Inflammatory macrophage (primary cell): ENCODE results near the gene MPZ.
"Not testable (repeated sequence)": the region's sequence is repeated elsewhere in the genome, so short reads cannot be mapped to it uniquely, and the experiment has no call there.

Experiments
- DNase-seq, 2 donors: peaks; one replicate each; pipeline ENCODE4 v3.0.0-alpha.2; 2020 to 2022
- total RNA-seq, 18 experiments: gene quantifications; one replicate each; lab custom pipeline; 2026; ENCODE audit warnings: mixed read lengths in 6 of 18, inconsistent platforms in 2 of 18; lab: John Stamatoyannopoulos, UW

The MPZ gene
- 2.3 to 8.1 (median 5.2) reads per million in 18 experiments for total RNA-seq

DNA sequence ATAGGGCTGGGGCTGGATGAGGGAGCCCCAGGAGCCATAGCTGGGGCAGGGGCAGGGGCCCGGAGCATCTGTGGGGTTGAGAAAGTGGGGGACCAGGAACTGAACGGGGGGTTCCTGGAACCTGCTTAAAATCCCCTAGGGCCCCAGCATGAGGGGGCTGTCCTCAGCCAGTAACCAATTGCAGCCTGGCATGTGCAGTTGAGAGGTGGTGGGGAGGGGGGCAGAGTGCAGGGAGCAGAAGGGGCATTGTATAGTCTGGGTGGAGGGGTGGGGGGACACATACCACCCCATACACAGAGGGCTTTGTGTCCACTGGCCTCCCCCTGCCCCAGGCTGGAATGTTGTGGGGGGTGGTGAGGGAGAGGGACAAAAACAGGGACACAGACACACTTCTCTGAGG is at the start of gene MPZ:
Gene MPZ (minus strand): TSS at position 101 of the 400 bp plus-strand sequence. CDS start 63 bp downstream, at position 38.
- DNase-seq = no peak

DNA sequence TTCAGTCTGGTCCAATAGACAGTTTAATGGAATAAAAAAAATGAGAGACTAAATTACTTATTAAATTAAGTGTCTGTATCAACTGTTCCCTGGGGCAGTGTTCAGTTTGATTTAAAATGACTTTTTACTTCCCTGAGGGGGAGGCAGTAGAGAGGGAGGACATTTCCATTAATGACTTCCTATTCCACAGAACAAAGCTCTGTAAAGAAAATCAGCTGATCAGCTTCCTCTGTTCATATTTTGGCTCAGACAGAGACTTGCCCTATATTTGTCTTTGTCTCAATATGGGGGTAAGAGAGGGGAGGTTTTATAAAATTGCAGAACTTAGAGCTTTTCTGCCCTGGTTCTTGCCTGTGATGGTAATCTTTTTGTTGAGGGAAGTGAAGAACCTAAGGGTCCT is 49.5 kb upstream of the MPZ start:
- peak; percentile 79 to 92 for DNase-seq

DNA sequence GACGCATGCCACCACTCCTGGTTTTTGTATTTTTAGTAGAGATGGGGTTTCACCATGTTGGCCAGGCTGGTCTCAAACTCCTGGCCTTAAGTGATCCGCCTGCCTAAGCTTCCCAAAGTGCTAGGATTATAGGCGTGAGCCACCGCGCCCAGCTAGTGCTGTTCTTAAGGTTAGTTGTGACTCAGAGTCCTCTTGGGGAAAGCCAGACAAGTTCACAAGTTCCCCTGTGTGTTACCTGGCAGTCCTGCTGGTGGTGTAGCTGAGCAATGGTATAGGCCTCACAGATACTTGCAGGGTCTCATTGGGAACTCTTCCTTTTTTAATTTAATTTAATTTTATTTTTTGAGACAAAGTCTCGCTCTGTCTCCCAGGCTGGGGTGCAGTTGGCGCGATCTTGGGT is 47.3 kb upstream of the MPZ start:
- no peak for DNase-seq

- peak in 1 of 2 donors; percentile 36 for DNase-seq
Measured at GRCh38 chr1:161351482-161351881, 41.7 kb upstream of the MPZ start.

DNA sequence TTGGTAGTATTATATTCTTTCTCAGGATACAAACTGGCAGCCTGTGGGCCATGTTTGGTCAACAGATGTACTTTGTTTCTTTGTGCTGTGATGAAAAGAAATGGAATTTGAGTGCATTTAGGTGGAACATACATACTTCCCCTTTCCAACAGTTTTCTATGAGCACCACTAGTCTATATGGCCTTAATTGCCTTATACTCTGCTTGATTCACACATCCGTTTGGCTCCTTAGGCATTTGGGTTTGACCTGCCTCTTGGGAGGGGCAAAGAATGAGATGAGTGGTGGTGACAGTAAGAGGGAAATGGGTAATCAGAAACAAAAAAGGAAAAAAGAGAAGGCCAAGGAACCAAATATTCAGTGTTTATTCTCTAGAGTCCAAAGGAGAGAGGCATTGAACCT is 40.9 kb upstream of the MPZ start:
- DNase-seq = no peak

- no peak for DNase-seq
Measured at GRCh38 chr1:161342821-161343220, 33.1 kb upstream of the MPZ start.

- DNase-seq = no peak
Measured at GRCh38 chr1:161342177-161342576, 32.4 kb upstream of the MPZ start.

DNA sequence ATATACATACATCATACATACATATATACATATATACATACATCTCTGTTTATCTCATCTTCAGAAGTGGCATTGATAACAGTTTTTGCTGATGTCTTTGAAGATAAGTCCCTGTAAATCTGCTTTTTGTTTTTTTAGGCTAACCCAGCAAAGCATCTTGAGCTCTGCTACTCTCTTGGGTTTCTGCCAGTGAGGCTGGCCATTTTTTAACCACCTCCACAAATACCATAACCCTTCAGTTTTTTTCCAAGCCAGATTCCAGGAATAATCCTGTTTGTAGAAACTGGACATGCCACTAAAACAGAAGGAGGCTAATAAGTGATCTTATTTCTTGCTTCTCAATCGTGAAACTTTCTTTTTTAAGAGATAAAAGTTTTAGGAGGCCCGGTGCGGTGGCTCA is 26.0 kb upstream of the MPZ start:
- no peak for DNase-seq

GRCh38 chr1:161333166-161333565 is 23.4 kb upstream of the MPZ start:
- DNase-seq = no peak

DNA sequence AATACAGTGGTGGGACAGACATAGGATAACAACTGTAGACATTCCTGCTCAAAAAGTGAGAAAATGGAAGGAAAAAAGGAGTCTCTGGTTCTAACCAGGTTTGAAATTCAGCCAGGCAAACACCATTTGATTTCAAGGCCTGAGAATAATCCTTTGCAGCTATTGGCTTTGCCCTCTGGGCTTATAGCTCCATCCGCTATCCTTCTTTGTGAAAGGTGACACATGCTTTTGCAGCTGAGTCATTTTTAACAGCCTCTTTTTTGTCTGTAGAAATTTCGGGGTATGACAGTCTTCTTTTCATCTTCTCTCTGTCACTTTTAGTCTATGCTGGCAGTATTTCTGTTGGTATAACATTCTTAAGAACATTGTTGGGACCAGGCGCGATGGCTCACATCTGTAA is 20.6 kb upstream of the MPZ start:
- no peak for DNase-seq

DNA sequence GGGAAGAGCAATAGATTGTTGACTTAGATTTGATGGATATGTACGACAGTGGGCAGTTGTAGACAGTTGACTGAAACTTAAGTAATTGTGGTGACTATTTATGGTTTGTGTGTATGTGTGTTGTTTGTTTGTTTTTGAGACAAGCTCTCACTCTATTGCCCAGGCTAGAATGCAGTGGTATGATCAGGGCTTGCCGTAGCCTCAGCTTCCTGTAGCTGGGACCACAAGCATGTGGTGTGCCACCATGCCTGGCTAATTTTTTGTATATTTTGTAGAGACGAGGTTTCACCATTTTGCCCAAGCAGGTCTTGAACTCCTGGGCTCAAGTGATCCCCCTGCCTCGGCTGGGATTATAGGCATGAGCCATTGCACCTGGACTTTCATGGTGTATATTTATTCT is 14.3 kb upstream of the MPZ start:
- no peak for DNase-seq

GRCh38 chr1:161315841-161316674 is 6.3 kb upstream of the MPZ start:
- not testable (repeated sequence) for DNase-seq

DNA sequence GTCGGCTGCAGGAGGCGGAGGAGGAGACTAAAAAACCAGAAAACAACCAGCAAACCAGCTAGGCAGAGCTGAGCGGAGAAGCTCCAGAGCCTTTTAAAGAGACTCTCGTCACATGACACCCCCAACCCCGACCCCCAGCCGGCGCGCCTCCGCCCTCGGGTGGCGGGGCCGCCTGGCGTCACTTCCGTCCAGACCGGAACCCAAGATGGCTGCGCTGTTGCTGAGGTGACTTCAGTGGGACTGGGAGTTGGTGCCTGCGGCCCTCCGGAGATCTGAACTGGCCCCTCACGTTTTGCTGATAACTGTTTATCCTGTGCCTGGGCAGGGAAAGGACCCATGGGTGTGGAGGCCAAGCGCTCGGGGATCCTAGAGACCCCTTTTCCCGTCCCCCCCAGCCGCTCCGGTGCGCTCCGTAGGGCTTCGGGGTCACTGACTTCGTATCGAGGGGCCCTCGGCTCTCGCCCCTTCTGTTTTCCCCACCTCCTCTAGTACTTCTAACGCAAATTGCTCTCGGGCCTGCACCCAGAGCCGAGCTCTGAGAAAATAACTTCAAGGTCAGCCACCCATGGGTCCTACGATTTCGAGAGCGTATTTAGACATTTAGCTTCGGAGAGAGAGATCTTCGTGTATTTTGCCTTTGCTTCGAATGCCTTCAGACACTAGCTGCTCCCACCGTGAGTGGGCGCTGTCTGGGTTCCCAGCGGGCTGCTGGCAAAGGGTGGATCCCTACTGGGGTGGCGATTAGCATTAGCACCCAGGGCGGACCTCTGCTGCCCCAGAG is 4.6 kb upstream of the MPZ start, which contains the start of gene SDHC:
Gene SDHC (plus strand): TSS at position 181 of the 781 bp plus-strand sequence. CDS start 25 bp downstream, at position 206.
- peak; percentile 94 to 96 for DNase-seq

- DNase-seq = peak; percentile 29 to 54
Measured at GRCh38 chr1:161313554-161314200, 3.9 kb upstream of the MPZ start.

- DNase-seq = no peak
Measured at GRCh38 chr1:161311595-161312181, 1.9 kb upstream of the MPZ start.

- DNase-seq = peak in 1 of 2 donors; percentile 29
Measured at GRCh38 chr1:161307892-161308638, 1.7 kb downstream of the MPZ start.

DNA sequence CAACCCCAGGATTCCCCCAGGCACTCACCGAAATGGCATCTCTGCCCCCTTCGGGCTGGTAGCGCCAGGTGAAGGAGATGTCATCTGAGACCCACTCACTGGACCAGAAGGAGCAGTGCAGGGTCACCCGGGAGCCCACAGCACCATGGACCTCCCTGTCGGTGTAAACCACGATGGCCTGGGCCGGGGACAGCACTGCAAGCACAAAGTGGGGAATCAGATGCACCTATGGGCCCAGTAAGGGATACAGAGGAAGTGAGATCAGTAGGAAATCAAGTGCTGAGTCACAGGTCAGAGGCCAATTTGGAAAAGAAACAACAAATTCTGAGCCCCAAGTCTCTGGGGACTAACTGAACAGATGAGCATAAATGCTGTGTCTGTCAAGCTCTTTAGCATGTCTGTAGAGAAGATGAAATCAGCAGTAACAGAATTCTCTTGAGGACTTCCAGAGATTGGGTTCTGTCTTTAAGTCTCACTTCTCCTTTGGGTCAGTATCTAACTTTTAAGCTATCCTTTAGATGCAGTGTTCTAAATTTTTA is 2.5 kb downstream of the MPZ start:
- DNase-seq = peak; percentile 16 to 40

DNA sequence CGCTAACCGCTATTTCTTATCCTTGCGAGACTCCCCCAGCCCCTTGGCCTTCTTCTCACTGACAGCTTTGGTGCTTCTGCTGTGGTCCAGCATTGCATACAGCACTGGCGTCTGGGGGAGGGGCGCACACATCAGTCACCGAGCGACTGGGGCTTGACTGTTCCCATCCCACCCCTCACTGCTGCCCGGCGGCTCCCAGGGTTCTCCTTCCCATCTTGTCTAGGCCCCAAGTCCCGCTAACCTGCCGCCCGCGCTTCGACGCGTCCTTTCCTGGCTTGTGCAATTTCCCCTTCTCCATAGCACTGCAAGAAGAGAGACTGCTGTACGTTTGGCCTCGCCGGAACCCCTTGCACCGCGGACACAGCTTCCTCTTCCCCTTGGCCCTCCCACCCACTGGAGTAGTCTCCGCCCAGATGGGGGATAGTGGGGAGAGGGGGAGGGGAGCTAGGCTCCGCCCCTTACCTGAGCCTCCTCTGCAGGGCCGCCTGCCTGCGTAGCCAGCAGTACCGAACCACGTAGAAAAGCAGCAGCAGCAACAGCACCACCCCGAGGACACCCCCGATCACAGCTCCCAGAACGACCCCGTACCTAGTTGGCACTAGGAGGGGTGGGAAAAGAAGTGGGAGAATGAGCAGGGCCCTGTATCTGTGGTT is 3.8 kb downstream of the MPZ start:
- peak; percentile 92 to 95 for DNase-seq

GRCh38 chr1:161304927-161305866 is 4.6 kb downstream of the MPZ start:
- no peak for DNase-seq

- DNase-seq = no peak
Measured at GRCh38 chr1:161300478-161300877, 9.3 kb downstream of the MPZ start.
